NCI-H146 treated with DMSO at 0.1 percent for 48 hours (cell line): ENCODE results near the gene GALE.
A peak's percentile ranks its signal among the peaks of the same experiment; 100 is the strongest.
"Not testable (repeated sequence)": the region's sequence is repeated elsewhere in the genome, so short reads cannot be mapped to it uniquely, and the experiment has no call there.

ENCODE experiments used
- DNase-seq: peaks from one replicate; lab custom pipeline; 2025; ENCODE audit not compliant: unreplicated experiment; lab: John Stamatoyannopoulos, UW

Gene GALE

DNA sequence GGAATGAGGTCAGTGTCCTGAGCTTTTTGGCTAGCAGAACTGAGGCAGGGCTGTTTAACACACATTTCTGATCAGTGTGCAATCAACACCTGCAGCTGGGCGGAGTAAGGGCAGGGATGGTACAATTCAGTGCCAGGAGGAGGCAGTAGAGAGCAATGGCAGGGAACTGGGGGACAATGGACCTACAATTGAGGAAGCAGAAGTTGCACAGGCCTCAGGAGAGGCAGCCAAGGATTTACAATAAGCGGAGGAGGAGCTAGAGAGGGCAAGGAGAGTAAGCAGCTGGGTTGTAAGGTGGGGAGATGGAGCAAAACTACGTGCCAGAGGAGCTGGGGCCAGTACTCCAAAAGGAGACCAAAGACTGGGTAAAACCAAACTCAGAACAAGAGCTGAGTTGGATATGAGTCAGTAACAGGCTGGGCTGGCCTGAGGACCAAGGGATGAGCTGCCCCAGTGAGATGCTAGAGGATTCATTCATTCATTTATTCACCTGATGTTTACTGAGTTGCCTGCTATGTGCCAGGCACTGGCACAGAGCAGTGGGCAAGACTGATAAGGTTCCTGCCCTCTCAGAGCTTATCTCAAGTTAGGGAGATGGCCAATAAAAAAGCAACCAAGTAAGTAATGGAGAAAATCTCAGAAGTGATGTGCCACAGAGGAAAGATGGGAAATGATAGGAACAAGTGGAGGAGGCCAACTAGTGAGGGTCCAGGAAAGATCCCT is 10.4 kb upstream of the GALE start:
- DNase-seq: peak; percentile 16

DNA sequence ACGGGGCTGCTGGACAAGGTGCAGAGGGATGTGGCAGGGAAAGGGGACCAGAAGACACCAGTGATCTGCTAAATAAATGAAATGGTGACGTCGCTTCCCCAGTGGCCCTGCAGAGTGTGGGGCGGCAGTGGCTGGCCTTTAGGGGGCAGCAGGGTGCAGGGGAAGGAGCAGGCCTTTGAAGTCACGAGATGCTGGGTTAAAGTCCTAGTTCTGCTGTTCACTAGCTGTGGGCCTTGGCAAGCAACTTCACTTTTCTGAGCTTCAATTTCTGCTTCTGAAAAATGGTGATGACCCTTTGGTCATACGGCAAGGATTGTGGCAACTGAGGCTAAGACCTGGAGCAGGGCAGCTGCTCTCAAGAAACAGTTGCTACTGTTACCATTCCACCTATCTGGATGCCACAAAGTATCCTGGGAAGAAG is 9.2 kb upstream of the GALE start:
- DNase-seq: peak; percentile 22

DNA sequence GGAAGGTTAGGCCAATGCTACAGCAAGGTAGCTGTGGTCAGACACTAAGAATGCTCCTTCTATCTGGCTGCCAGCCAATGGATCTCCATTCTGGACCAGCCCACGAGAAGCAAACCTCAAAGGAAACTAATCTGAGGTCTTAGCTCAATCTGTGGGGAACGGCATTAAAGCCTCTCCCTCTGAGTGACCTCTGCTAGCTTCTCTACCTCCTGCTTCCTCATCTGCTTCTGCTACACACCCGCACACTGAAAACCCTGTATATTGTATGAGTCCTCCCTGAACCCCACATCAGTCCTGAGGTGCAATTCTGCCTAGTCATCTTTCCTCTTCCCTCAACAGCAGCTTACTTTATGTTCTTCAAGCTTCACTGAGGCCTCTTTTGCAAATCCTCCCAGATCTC is 6.9 kb upstream of the GALE start:
- DNase-seq: no peak

DNA sequence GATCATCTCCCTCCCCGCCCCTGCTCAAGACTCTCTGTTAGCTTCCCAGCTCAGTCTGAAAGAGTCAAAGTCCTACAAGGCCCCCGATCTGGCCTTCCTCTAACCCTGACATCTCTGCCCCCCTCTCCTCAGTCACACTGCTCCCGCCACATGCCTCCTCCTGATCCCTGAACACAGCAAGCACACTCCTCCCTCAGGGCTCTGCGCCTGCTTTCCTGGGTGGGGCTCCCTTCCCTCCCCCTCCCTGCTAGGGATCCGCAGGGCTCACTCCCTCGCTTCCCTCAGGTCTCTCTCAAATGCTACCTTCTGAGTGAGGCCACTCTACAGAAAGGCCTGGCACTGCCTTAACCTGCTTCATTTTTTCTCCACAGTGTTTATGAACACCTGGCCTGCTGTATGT is 5.7 kb upstream of the GALE start:
- no peak for DNase-seq

DNA sequence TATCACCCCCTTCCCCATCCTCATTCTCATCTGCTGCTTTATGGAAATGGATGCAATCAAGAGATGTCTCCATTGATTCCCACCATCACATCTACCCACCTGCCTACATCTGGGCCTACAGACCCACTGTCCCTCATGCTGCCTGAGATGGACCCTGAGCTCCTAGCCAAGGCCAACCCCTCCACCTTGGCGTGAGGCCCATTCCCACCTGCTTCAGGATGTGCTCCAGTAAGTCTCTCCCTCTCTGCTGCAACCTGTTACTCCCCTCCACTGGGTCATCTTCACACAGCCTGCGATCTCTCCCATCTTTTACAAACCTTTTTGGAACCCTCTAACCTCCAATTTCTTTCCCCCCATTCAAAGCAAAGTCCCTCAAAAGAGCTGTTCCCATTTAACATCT is 4.5 kb upstream of the GALE start:
- no peak for DNase-seq

DNA sequence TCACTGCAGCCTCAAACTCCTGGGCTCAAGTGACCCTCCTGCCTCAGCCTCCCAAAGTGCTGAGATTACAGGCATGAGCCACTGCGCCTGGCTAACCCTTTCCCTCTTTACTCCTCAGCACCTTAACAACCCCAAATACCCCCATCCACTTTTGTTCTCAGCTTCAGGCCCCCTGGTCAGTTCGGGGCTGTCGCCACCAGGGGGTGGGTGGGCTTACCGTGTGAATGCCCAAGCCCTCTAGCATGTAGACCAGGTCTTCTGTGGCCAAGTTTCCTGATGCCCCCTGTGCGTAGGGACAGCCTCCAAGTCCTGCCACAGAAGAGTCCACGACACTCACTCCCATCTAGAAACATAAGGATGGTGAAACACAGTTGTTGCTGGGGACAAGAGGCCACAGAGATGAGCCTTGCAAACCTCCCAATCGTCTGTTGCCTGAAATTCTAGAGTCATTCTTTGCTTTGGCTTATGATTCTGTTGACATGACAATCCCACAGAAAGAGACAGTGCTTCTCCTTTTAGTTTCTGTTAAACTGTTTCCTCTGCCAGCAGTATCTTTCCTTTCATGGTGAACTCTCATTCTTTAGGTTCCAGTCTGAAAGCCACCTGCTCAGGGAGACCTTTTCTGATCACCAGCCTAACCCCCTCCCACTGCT is 3.8 kb upstream of the GALE start:
- no peak for DNase-seq

DNA sequence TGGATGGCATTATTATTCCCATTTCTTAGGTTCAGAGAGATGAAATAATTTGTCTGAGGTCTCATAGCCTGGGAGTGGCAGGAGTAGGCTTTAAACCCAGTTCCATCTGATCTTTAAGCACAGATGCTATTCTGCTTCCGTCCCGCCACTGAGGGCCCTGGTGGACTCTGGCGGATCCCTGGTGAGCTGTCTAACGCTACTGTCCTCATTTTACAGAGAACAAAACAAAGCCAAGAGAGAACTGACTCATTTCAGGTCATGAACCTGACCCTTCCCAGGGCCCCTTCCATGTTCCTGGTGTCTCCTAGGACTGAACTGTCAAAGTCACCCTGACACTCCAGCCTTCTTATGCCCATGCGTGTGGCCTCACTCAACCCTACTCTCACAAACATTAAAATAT is 3.1 kb upstream of the GALE start:
- no peak for DNase-seq

DNA sequence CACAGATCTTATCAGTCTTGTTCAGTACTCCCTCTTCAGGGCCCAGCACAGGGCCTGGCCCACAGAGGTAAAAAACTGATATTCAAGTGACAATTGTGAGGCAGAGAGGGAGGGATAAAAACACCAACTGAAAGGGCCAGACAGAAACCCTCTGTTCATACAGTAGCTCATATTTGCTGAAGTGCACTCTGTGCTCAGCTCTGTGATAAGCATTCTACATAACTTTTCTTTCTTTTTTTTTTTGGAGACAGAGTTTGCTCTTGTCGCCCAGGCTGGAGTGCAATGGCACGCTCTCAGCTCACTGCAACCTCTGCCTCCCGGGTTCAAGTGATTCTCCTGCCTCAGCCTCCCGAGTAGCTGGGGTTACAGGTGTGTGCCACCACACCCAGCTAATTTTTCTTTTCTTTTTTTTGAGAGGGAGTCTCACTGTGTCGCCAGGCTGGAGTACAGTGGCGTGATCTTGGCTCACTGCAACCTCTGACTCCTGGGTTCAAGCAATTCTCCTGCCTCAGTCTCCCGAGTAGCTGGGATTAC is 2.3 kb upstream of the GALE start:
- DNase-seq: not testable (repeated sequence)

DNA sequence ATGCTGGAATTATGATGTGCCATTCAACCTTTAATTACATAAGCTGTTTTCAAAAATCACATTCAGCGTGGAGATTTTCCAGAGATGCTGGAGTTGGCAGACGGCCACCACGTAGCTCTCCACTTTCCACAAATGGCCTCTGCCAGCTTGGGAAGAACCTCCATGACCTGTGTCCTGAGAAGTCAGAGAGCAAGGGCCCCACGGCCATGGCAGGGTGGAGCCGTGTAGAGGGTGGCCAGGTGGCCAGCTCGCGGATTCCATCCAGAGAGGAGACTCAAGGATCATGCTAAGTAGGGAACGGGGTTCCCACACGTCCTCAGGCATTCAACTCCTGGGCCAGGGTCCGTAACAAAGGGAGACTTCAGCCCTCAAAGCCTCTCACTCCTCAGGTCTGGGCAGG is 1.3 kb upstream of the GALE start:
- no peak for DNase-seq

DNA sequence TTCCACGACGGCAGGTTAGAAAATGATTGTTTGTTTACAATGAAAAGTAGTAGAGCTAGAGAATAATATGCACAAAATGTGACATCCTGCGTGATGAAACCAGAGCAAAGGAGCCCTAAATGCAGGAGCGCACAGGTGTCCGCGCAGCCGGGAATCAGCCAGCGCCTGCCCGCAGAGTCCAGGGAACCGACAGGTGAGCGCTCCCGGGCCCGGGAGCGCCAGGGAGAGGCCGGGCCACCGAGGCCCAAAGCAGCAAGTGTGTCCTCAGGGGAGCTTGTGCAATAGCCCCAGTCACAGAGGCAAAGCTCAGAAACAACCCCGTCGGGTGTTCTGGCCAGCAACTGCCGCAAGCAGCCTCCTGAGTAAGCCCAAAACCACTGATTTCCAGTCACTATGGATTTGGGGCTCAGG is 789 bp upstream of the GALE start:
- DNase-seq: no peak

DNA sequence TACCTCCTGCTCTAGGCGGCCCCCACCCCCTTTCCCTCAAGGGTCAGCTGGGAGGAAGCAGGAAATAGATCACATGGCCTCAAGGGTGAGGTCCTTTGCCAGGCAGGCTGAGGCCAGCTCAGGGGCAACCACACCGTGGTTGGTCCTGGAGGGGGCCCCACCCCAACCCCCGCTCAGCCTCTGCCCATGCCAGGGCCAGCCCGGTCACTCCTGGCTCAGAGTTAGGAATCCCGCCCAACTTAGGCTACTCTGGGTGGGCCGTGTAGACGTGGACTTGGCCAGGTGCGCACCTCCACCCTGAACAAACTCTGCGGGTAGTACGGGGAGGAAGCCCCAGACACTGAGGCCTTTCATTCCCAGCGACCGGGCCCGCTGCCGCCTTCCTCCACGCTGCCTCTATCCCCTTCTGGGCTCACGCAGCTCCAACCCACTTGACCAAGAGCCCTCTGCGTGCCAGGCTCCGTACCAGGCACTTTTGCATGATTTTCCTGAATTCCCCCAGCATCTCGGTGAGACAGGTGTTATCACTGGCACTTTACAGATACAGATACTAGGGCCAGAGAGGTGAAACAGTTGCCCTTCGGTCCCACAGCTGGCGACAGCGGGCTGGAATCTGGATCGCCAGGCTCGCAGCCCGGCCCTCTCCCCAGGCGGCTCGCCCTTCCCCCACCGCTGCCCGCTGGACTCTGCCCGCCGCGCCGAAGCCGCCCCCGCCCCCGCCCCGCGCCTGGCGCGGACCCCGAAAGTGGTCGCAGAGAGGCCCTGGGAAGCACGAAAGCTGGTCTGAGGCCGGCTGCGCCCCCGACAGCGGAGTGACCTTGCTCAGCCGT is 769 bp downstream of the GALE start:
- no peak for DNase-seq

DNA sequence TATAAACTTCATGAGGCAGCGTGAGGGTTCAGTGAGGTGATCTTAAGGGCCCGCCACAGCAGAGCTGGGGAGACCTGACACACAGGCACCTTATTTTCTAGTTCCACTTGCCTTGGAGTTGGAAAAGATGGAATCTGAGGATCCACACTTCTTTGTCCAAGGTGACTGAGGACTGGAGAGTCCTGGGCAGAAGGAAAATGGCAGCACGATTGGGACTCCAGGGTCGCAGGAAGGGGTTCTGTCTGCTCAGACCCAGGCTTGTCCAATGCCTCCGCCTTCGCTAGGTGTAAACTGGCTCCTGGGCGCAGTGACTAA is 1.3 kb downstream of the GALE start:
- DNase-seq: no peak

DNA sequence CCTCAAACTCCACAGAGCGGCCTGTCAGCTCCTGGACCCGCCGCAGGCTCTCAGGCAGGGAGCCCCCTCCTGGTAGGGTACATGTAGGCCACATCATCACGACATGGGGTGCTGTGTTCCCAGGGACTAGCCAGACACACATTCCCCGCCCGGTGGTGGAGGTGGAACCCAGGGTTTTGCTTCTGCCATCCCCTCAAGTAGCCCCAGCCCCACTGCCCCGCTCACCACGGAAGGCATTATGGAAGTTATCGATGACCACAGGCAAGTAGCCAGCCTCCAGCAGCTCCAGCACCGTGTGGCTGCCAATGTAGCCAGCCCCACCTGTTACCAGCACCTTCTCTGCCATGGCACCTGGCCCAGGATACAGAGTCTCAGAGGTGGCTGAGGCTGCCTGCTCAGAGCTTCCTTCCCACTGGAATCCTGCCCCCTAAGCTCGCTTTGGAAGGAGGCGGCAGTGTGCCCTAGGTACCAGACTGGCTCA is 1.9 kb downstream of the GALE start:
- no peak for DNase-seq

DNA sequence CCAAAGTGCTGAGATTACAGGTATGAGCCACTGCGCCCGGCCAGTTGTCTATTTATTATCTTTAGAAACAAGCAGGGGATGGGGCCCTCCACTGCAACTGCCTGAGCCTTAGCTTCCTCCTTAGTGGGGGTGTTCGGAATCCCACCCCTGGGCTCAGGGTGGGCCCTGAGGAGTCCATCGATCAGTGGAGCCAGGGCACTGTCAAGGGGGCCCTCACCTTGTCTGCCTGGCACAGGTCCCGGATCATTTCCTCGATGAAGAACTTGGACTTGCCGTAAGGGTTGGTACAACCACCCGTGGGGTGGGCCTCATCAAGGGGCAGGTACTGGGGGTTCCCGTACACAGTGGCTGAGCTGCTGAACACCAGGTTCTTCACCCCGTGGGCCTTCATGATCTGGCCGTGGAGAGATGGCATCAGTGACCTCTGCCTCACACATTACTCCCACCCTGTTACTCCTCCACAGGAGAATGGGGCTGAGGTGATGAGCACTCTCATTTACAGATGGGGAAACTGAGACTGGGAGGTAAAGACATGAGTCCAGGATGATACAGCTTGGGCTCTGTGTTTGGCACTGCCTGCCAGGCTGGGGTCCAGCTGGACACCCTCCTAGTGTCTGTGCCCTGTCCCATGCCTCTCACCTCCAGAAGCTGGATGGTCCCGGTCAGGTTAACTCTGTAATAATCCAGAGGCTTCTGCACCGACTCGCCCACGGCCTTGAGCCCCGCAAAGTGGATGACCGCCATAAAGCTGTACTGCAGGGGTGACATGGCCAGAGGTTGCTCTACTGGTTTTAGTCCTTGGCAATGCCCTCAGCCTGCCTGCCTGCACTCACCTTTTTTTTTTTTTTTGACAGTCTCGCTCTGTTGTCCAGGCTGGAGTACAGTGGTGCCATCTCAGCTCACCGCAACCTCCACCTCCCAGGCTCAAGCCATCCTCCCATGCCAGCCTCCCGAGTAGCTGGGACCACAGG is 2.8 kb downstream of the GALE start:
- DNase-seq: no peak

DNA sequence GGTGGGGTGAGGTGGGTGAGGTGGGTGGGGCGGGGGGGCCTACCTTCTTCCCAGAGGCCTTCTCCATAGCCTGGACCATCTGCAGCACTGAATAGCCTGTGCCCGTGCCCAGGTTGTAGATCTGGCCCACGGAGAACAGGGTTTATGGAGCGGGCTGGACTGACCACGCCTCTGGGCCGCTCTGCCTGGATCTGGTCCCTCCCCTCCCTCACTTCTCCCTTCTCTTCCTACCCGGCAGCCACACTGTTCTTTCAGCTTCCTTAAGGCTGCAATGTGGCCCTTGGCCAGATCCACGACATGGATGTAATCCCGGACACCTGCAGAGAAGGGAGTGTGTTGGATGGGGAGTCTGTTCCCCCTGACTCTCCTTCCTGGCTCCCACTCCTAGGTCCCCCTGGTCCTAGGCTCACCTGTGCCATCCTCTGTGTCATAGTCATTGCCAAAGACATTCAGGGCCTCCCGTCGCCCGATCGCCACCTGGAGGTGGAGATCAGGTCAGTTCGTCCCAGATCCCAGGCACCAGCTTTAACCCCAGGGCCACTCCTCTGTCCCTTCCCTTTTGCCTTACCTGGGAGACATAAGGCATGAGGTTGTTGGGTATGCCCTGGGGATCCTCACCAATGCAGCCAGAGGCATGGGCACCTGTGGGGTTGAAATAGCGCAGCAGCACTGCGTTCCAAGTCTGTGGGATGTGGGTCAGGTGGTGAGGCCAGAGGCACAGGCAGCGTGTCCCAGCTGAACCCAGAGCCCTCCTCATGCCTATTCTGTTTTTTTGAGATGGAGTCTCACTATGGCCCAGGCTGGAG is 3.9 kb downstream of the GALE start:
- no peak for DNase-seq

DNA sequence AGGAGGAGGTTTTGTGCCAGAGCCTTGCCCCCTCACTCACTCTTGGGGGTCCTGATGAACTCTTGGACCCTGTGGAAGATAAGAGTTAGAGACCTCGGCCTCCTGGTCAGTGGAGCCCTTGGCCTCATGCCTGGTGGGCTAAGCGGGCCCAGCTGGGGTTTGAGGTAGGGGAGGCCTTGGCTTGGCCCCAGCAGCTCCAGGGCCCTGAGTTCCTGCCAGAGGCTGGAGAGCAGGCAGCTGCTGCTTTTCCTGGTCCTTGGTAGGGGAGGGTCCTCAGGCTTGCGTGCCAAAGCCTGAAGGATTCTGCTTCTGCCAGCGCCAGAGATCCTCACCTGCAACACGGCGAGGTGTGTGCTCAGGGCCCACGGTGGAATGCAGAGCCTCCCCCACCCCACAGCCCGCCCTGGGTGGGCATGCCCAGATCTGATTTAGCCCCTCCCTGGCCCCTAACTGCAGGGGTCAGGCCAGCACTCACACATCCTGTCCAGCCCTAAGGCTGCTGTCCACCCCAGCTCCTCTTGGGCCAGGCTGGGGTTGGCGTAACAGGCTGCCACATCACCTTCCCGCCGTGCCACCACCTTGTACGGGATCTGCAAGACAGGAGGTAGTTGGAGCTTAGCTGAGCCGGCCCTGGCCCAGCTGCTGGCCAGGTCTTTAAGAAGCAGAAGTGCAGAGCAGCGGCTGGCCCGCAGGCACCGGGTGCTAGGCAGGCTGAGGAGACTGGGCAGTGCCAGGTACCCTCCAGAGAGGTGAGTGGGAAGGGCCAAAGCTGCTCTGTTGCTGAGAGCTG is 4.7 kb downstream of the GALE start:
- no peak for DNase-seq

DNA sequence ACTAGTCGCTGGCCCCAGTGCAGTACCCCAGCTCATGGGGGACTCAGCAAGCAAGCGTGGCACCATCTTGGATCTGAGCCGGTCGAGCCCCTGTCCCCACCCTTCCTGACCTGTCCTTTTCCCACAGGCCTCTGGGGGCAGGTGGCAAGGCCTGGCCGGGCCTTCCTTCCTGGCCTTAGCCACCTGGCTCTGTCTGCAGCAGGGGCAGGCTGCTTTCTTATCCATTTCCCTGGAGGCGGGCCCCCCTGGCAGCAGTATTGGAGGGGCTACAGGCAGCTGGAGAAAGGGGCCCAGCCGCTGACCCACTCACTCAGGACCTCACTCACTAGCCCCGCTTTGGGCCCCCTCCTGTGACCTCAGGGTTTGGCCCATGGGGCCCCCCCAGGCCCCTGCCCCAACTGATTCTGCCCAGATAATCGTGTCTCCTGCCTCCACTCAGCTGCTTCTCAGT is 5.8 kb downstream of the GALE start:
- DNase-seq: not testable (repeated sequence)

DNA sequence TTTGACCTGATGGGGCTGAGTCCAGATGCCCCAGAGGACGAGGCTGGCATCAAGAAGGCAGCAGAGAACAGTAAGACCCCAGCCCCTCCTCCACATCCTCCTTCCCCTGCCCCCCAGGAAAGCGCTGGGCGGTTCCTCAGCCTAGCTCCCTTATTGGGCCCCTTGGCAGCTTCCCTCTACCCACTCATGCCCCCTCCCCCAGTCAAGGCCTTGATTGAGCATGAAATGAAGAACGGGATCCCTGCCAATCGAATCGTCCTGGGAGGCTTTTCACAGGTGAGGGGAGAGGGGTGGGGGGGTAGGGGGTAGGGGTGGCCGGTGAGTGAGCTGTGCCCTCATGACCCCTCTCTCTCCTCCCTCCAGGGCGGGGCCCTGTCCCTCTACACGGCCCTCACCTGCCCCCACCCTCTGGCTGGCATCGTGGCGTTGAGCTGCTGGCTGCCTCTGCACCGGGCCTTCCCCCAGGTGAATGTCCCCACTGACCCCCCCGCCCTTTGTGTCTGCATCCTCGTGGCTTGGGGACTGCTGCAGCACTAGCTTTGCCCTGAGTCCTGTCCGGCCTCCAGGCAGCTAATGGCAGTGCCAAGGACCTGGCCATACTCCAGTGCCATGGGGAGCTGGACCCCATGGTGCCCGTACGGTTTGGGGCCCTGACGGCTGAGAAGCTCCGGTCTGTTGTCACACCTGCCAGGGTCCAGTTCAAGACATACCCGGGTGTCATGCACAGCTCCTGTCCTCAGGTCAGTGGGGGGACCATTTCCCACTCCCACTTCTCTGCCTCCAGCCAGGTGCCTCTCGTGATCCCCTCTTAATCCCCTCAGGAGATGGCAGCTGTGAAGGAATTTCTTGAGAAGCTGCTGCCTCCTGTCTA is 6.5 kb downstream of the GALE start:
- DNase-seq: no peak
